Activated CD8-positive, alpha-beta T cell treated with anti-CD3 and anti-CD28 coated beads for 36 hours (primary cell): Measurements from ENCODE around the gene DNAAF1. TPM values are rescaled to one million over a fixed set of nuclear protein-coding genes. Genes with fewer than 3 reads are reported as not detected.

ENCODE experiments used
- ATAC-seq: fragments of 200-7000 bp; cut with Tn5 transposase; one replicate; pipeline ENCODE4 v1.10.0; 2021; ENCODE audit warnings: mild to moderate bottlenecking, moderate library complexity
- CTCF ChIA-PET: fragments of 350-600 bp; sonication (Branson Sonifier 250); formaldehyde crosslinking; loops from one replicate; lab custom pipeline; 2021; ENCODE audit warnings: antibody characterized with exemption; lab: Charles Lee
- POLR2A ChIA-PET: fragments of 350-600 bp; sonication (Branson Sonifier 250); formaldehyde crosslinking; loops from one replicate; lab custom pipeline; 2021; ENCODE audit warnings: antibody characterized with exemption; lab: Charles Lee
- DNase-seq: peaks from one replicate; pipeline ENCODE4 v3.0.0-alpha.2; 2020
- H3K27ac Mint-ChIP-seq: one replicate; pipeline ENCODE4 v1.8.0; 2021; ENCODE audit warnings: mild to moderate bottlenecking, mixed read lengths
- H3K27me3 Mint-ChIP-seq: one replicate; pipeline ENCODE4 v1.8.0; 2021; ENCODE audit warnings: mixed read lengths
- H3K36me3 Mint-ChIP-seq: one replicate; pipeline ENCODE4 v1.8.0; 2021; ENCODE audit warnings: low read depth, mixed read lengths
- H3K4me1 Mint-ChIP-seq: one replicate; pipeline ENCODE4 v1.8.0; 2021; ENCODE audit warnings: low read depth, mixed read lengths
- H3K4me3 Mint-ChIP-seq: one replicate; pipeline ENCODE4 v1.8.0; 2021; ENCODE audit warnings: mild to moderate bottlenecking, moderate library complexity, mixed read lengths
- H3K9me3 Mint-ChIP-seq: one replicate; pipeline ENCODE4 v1.8.0; 2021; ENCODE audit warnings: mixed read lengths
- intact Hi-C: fragments of 100-400 bp; cut with micrococcal nuclease; formaldehyde crosslinking; loops from one replicate; pipeline ENCODE4 v1.10.0; 2022
- total RNA-seq, 2 experiments: library from RNA; stranded (reverse); gene quantifications; one replicate each; pipeline ENCODE4 v1.2.3, GENCODE V29; 2021
- TF ChIP-seq, protein P1 (sequence below): fragments of 200-600 bp; IDR thresholded peaks from one replicate; pipeline ENCODE4 v1.8.0; 2022; ENCODE audit warnings: antibody characterized with exemption, mild to moderate bottlenecking

Gene DNAAF1
- total RNA-seq, 2 experiments from 2014 or later: not detected

DNA sequence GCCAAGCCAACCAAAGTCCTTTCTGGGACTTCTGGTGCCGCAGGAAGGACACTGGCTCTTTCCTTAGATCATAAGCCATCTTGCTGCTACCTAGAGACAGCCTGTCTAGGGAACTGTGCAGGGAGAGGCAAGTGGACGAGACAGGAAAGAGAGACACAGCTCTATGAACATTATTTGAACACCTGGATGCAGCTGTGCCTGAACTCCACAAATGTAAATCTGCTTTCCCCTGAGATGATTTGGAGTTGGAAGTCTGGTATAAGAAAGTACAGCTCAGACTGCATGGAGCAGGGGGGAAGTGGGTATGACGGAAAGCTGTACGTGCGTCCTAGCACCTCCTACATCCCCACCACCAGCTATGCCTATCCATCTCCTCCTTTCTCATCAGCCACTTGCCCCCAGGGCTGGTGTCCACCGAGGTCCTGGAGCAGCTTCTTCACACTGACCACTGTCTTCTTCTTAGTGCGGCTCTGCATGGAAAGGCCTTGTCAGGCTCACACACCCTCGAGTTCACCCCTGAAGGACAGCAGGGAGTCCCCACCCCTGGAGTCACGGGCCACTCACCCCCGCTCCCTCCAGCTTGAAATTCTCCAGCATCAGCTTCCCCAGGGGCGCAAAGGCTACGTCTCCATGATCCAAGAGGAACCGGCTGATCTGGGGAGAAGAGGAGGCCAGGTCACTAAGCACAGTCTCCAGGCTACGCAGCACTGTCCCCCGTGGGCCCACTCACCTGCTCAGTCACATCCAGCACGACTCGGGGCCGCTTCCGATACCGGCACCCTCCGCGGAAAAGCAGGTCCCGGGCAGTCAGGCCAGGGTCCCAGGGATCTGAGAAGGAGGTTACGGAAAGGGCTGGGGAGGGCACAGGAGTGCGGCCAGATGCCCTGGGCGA is 37.8 kb downstream of the DNAAF1 start:
- H3K36me3 Mint-ChIP-seq: peaks cover 22% of the 10 kb centered on the region
- CTCF ChIA-PET: interaction anchor here (1.3 to 7.8 kb wide), 4 partner anchors 95 to 117 kb away, joined by 3 to 102 read pairs (median 5); no protein-coding TSS in a partner anchor
- H3K4me1 Mint-ChIP-seq: peaks cover 18% of the 10 kb centered on the region
- H3K9me3 Mint-ChIP-seq: no peaks in the 10 kb centered on the region
- POLR2A ChIA-PET: interaction anchor here (0.8 kb wide), 1 partner anchor 66 kb away, joined by 4 read pairs; the partner anchor contains the start of gene MBTPS1
- H3K27ac Mint-ChIP-seq: no peak overlapping the region
- no peak for ATAC-seq
- H3K4me3 Mint-ChIP-seq: no peak overlapping the region
- TF ChIP-seq, protein P1, sequence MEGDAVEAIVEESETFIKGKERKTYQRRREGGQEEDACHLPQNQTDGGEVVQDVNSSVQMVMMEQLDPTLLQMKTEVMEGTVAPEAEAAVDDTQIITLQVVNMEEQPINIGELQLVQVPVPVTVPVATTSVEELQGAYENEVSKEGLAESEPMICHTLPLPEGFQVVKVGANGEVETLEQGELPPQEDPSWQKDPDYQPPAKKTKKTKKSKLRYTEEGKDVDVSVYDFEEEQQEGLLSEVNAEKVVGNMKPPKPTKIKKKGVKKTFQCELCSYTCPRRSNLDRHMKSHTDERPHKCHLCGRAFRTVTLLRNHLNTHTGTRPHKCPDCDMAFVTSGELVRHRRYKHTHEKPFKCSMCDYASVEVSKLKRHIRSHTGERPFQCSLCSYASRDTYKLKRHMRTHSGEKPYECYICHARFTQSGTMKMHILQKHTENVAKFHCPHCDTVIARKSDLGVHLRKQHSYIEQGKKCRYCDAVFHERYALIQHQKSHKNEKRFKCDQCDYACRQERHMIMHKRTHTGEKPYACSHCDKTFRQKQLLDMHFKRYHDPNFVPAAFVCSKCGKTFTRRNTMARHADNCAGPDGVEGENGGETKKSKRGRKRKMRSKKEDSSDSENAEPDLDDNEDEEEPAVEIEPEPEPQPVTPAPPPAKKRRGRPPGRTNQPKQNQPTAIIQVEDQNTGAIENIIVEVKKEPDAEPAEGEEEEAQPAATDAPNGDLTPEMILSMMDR: no peak
- intact Hi-C loops: no loop called here
- DNase-seq: no peak
- no peaks in the 10 kb centered on the region for H3K27me3 Mint-ChIP-seq

DNA sequence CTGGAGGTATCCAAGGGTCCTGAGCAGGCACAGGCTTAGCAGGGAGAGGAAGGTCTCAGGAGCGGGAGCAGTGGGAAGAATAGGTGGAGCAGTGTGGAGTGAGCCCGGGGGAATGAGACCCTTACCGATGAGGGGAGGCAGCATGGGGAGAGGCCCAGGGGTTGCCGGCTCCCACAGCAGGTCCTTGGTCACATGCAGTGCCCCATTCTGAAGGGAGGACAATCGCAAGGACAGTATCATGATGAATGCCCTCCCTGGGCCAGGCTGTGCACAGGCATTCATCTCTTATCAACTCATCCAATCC is 38.4 kb downstream of the DNAAF1 start:
- CTCF ChIA-PET: interaction anchor here (7.8 kb wide), 1 partner anchor 96 kb away, joined by 102 read pairs; no protein-coding TSS in a partner anchor
- H3K27me3 Mint-ChIP-seq: no peaks in the 10 kb centered on the region
- POLR2A ChIA-PET: interaction anchor here (0.7 to 1.0 kb wide), 3 partner anchors 67 to 83 kb away, joined by 3 to 4 read pairs (median 3); partner anchors contain the start of gene MBTPS1
- no peak overlapping the region for H3K27ac Mint-ChIP-seq
- no peak for DNase-seq
- no peak for ATAC-seq
- H3K9me3 Mint-ChIP-seq: no peaks in the 10 kb centered on the region
- no peak overlapping the region for H3K4me3 Mint-ChIP-seq
- peaks cover 22% of the 10 kb centered on the region for H3K36me3 Mint-ChIP-seq
- intact Hi-C loops: no loop called here
- TF ChIP-seq, protein P1: no peak
- H3K4me1 Mint-ChIP-seq: peaks cover 14% of the 10 kb centered on the region

DNA sequence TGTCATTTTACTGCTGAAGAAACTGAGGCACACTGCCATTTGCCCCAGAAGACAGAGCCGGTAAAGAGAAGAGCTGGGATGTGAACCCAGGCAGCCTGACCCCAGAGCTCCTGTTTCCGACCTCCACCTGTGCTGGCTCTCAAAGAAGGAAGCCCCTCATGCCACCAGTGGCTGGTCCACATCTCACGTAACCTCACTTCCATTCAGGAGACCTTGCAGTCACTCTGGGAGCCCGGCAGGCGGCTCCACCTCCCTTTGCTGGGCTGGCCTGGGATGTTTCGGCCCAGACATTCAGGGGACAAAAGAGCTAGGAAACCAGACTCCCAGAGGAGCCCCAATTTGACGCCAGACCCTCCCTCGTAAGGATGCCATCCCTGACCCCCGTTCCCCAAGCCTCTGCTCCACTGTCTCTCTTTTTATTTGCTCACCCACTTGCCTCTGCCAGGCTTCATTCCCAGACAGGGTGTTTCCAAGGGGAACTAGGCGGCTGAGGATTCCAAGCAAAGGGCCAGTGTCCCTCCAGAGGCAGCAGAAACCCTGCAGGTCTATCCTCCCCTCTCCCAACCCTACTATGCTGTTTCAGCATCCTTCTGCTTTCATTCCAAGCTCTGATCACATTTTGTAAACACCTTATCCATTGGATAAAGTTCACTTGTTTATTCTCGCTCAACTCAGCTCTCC is 38.9 kb downstream of the DNAAF1 start:
- Mint-ChIP-seq H3K4me3 (no peak overlapping the region), H3K27ac (no peak overlapping the region), H3K27me3 (no peaks in the 10 kb centered on the region), H3K9me3 (no peaks in the 10 kb centered on the region), H3K36me3 (peaks cover 22% of the 10 kb centered on the region), H3K4me1 (peaks cover 14% of the 10 kb centered on the region)
- CTCF ChIA-PET: interaction anchor here (4.5 to 7.8 kb wide), 2 partner anchors 7 to 96 kb away, joined by 54 to 102 read pairs; no protein-coding TSS in a partner anchor
- POLR2A ChIA-PET: interaction anchor here (0.6 to 1.0 kb wide), 3 partner anchors 68 to 547 kb away, joined by 3 to 4 read pairs (median 3); no protein-coding TSS in a partner anchor
- no peak for ATAC-seq
- TF ChIP-seq, protein P1: no peak
- no peak for DNase-seq
- intact Hi-C loops: no loop called here

DNA sequence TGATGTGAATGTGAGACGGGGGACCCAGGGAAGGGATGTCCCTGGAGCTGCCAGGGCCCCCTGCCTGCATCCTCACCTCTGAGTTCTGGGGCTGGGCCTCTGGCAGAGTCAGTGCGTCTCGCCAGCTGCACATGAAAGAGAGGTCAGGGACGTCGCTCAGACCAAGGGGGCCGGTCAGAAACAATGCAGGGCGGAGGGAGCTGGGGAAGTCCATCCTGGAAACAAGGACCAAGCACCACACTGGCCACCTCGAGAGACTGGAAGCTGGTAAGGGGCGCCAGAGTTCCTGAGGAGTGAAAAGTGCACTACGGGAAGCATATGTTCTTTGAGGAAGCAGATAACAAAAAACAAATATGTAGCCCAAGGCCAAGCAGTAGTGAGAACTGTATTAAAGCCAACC is 39.7 kb downstream of the DNAAF1 start:
- intact Hi-C loops: loop anchor here (5.0 kb wide), 1 partner anchor 97 kb away; no protein-coding TSS in a partner anchor
- H3K9me3 Mint-ChIP-seq: no peaks in the 10 kb centered on the region
- ATAC-seq (no peak), DNase-seq (no peak)
- peak overlapping the region; percentile 94 for H3K4me3 Mint-ChIP-seq
- POLR2A ChIA-PET: no interaction called here
- H3K4me1 Mint-ChIP-seq: peaks cover 14% of the 10 kb centered on the region
- TF ChIP-seq, protein P1: no peak
- CTCF ChIA-PET: interaction anchor here (4.5 to 7.8 kb wide), 2 partner anchors 8 to 97 kb away, joined by 54 to 102 read pairs; no protein-coding TSS in a partner anchor
- no peak overlapping the region for H3K27ac Mint-ChIP-seq
- H3K36me3 Mint-ChIP-seq: peaks cover 22% of the 10 kb centered on the region
- H3K27me3 Mint-ChIP-seq: no peaks in the 10 kb centered on the region
